Ishikawa (cell line): Measurements from ENCODE around the gene MLLT1.

Experiments
- CEBPB ChIP-seq: IDR thresholded peaks from 2 replicates; pipeline ENCODE4 v1.6.1; 2012
- CREB1 ChIP-seq: IDR thresholded peaks from 2 replicates; pipeline ENCODE4 v1.6.1; 2012; ENCODE audit warnings: low read depth
- EP300 ChIP-seq: IDR thresholded peaks from 2 replicates; pipeline ENCODE4 v1.6.1; 2012; ENCODE audit warnings: borderline replicate concordance
- MAX ChIP-seq: IDR thresholded peaks from 2 replicates; pipeline ENCODE4 v1.6.1; 2012
- NFIC ChIP-seq: IDR thresholded peaks from 2 replicates; pipeline ENCODE4 v1.6.1; 2012
- RAD21 ChIP-seq: IDR thresholded peaks from 2 replicates; pipeline ENCODE4 v1.6.1; 2012; ENCODE audit warnings: low read depth
- TF ChIP-seq, protein P1 (sequence below): IDR thresholded peaks from 2 replicates; pipeline ENCODE4 v1.6.1; 2012; ENCODE audit warnings: low read depth, mild to moderate bottlenecking

DNA sequence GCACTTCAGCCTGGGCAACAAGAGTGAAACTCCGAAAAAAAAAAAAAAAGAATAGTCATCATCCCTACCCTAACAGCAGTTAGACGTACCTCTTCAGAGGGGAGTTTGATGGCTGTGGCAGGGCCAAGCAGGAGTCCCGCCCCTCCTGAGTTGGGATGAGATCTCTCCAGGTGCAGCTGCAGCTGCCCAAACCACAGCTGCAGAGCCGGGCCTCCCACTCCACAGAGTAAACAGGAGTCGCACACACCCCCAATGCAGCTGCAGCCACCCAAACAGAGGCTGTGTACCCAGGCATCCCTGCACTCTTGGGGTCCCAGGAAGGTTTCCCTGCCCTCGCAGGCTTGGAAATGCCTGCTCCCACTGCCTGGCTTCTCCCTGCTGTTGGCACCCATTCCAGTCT lies 17.4 kb upstream of the MLLT1 start:
- TF ChIP-seq CREB1 (no peak), EP300 (no peak), RAD21 (no peak), NFIC (no peak), MAX (no peak), CEBPB (no peak)
- TF ChIP-seq, protein P1, sequence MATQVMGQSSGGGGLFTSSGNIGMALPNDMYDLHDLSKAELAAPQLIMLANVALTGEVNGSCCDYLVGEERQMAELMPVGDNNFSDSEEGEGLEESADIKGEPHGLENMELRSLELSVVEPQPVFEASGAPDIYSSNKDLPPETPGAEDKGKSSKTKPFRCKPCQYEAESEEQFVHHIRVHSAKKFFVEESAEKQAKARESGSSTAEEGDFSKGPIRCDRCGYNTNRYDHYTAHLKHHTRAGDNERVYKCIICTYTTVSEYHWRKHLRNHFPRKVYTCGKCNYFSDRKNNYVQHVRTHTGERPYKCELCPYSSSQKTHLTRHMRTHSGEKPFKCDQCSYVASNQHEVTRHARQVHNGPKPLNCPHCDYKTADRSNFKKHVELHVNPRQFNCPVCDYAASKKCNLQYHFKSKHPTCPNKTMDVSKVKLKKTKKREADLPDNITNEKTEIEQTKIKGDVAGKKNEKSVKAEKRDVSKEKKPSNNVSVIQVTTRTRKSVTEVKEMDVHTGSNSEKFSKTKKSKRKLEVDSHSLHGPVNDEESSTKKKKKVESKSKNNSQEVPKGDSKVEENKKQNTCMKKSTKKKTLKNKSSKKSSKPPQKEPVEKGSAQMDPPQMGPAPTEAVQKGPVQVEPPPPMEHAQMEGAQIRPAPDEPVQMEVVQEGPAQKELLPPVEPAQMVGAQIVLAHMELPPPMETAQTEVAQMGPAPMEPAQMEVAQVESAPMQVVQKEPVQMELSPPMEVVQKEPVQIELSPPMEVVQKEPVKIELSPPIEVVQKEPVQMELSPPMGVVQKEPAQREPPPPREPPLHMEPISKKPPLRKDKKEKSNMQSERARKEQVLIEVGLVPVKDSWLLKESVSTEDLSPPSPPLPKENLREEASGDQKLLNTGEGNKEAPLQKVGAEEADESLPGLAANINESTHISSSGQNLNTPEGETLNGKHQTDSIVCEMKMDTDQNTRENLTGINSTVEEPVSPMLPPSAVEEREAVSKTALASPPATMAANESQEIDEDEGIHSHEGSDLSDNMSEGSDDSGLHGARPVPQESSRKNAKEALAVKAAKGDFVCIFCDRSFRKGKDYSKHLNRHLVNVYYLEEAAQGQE: no peak
